Activated CD8-positive, alpha-beta T cell treated with anti-CD3 and anti-CD28 coated beads, Interleukin-2, amount 10 ng/mL, durations not matched to agents 7 days and 5 days (primary cell): ENCODE results near the gene GGA1. TPM values are rescaled to one million over a fixed set of nuclear protein-coding genes. Genes with fewer than 3 reads are reported as not detected.
"Not testable (repeated sequence)": the region's sequence is repeated elsewhere in the genome, so short reads cannot be mapped to it uniquely, and the experiment has no call there.

Source experiments
- ATAC-seq: fragments of 150-1000 bp; cut with Tn5 transposase; one replicate; pipeline ENCODE4 v1.10.0; 2021; ENCODE audit warnings: moderate library complexity
- CTCF ChIA-PET: fragments of 350-600 bp; sonication (Branson Sonifier 250); formaldehyde crosslinking; loops from one replicate; lab custom pipeline; 2021; ENCODE audit warnings: antibody characterized with exemption; lab: Charles Lee
- POLR2A ChIA-PET: fragments of 350-600 bp; sonication (Branson Sonifier 250); formaldehyde crosslinking; loops from one replicate; lab custom pipeline; 2021; ENCODE audit warnings: antibody characterized with exemption; lab: Charles Lee
- DNase-seq: peaks from one replicate; pipeline ENCODE4 v3.0.0-alpha.2; 2020
- H3K27ac Mint-ChIP-seq: one replicate; pipeline ENCODE4 v1.8.0; 2021; ENCODE audit warnings: mild to moderate bottlenecking, mixed read lengths
- H3K27me3 Mint-ChIP-seq: one replicate; pipeline ENCODE4 v1.8.0; 2021; ENCODE audit warnings: low read depth, mixed read lengths
- H3K36me3 Mint-ChIP-seq: one replicate; pipeline ENCODE4 v1.8.0; 2021; ENCODE audit warnings: low read depth, mixed read lengths
- H3K4me1 Mint-ChIP-seq: one replicate; pipeline ENCODE4 v1.8.0; 2021; ENCODE audit warnings: low read depth, mixed read lengths
- H3K4me3 Mint-ChIP-seq: one replicate; pipeline ENCODE4 v1.8.0; 2021; ENCODE audit warnings: mild to moderate bottlenecking, mixed read lengths
- H3K9me3 Mint-ChIP-seq: one replicate; pipeline ENCODE4 v1.8.0; 2022; ENCODE audit warnings: mixed read lengths; ENCODE audit not compliant: insufficient read depth
- total RNA-seq, 2 experiments: library from RNA; stranded (reverse); gene quantifications; one replicate each; pipeline ENCODE4 v1.2.3, GENCODE V29; 2021

The GGA1 gene
- total RNA-seq, 2 experiments from 2014 or later: 66.3 to 69.5 TPM

- Mint-ChIP-seq H3K27ac (no peak overlapping the region), H3K4me3 (no peak overlapping the region), H3K4me1 (peaks cover 8% of the 10 kb centered on the region), H3K9me3 (no peaks in the 10 kb centered on the region), H3K36me3 (no peaks in the 10 kb centered on the region), H3K27me3 (peaks cover 15% of the 10 kb centered on the region)
- no peak for DNase-seq
- CTCF ChIA-PET: no interaction called here
- no peak for ATAC-seq
- POLR2A ChIA-PET: no interaction called here
These were observed 36.7 kb upstream of the GGA1 start for GRCh38 chr22:37571992-37572373.

GRCh38 chr22:37575490-37576003 is 33.1 kb upstream of the GGA1 start:
- H3K36me3 Mint-ChIP-seq: no peaks in the 10 kb centered on the region
- H3K27me3 Mint-ChIP-seq: peaks cover 12% of the 10 kb centered on the region
- DNase-seq (no peak), ATAC-seq (no peak)
- H3K4me3 Mint-ChIP-seq: no peak overlapping the region
- no peak overlapping the region for H3K27ac Mint-ChIP-seq
- POLR2A ChIA-PET: no interaction called here
- no peaks in the 10 kb centered on the region for H3K9me3 Mint-ChIP-seq
- H3K4me1 Mint-ChIP-seq: peaks cover 9% of the 10 kb centered on the region
- CTCF ChIA-PET: interaction anchor here (0.7 to 2.7 kb wide), 4 partner anchors 9 to 243 kb away, joined by 3 to 19 read pairs (median 5); no protein-coding TSS in a partner anchor

GRCh38 chr22:37578002-37578401 is 30.6 kb upstream of the GGA1 start:
- ATAC-seq: no peak

DNA sequence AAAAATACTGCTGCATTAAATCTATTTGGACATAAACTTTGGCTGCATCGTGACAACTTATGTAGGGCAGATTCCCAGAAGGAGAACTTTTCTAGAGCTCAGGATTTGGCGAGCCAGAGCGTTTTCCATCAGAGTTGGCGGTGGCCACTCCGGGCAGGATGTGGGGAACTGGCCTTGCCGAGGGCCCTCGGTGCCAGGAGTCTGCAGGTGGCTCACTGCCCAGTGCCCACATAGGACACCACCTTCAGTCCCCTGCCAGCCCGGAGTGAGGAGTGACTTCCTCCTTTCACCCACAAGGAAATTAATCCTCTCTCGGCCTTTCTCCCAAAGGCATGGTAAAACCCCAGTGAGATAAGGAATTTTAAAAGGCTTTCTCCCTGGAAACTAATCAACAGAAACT is 27.1 kb upstream of the GGA1 start:
- ChIA-PET CTCF (interaction anchor here (2.6 to 6.3 kb wide), 3 partner anchors 10 to 26 kb away, joined by 6 to 45 read pairs (median 29); no protein-coding TSS in a partner anchor), POLR2A (interaction anchor here (0.6 kb wide), 1 partner anchor 33 kb away, joined by 3 read pairs; no protein-coding TSS in a partner anchor)
- Mint-ChIP-seq H3K27ac (no peak overlapping the region), H3K4me3 (no peak overlapping the region), H3K27me3 (peaks cover 11% of the 10 kb centered on the region), H3K4me1 (peaks cover 13% of the 10 kb centered on the region), H3K9me3 (no peaks in the 10 kb centered on the region), H3K36me3 (no peaks in the 10 kb centered on the region)
- ATAC-seq (no peak), DNase-seq (no peak)

More at GRCh38 chr22:37578002-37578401, 30.6 kb upstream of the GGA1 start:
- no peak for DNase-seq
- Mint-ChIP-seq H3K36me3 (no peaks in the 10 kb centered on the region), H3K4me3 (no peak overlapping the region), H3K9me3 (no peaks in the 10 kb centered on the region), H3K27me3 (peaks cover 10% of the 10 kb centered on the region), H3K27ac (no peak overlapping the region), H3K4me1 (peaks cover 13% of the 10 kb centered on the region)
- POLR2A ChIA-PET: no interaction called here
- CTCF ChIA-PET: interaction anchor here (5.0 kb wide), 1 partner anchor 12 kb away, joined by 29 read pairs; no protein-coding TSS in a partner anchor

GRCh38 chr22:37582526-37582925 is 26.1 kb upstream of the GGA1 start:
- DNase-seq: no peak
- H3K9me3 Mint-ChIP-seq: no peaks in the 10 kb centered on the region
- CTCF ChIA-PET: interaction anchor here (2.0 to 6.3 kb wide), 2 partner anchors 9 to 16 kb away, joined by 12 to 45 read pairs; no protein-coding TSS in a partner anchor
- H3K4me1 Mint-ChIP-seq: peaks cover 13% of the 10 kb centered on the region
- no peak overlapping the region for H3K27ac Mint-ChIP-seq
- peaks cover 15% of the 10 kb centered on the region for H3K27me3 Mint-ChIP-seq
- ATAC-seq: no peak
- no peak overlapping the region for H3K4me3 Mint-ChIP-seq
- POLR2A ChIA-PET: no interaction called here
- no peaks in the 10 kb centered on the region for H3K36me3 Mint-ChIP-seq

- DNase-seq: no peak
- Mint-ChIP-seq H3K27ac (no peak overlapping the region), H3K36me3 (no peaks in the 10 kb centered on the region), H3K27me3 (peaks cover 12% of the 10 kb centered on the region), H3K4me1 (peaks cover 11% of the 10 kb centered on the region), H3K4me3 (no peak overlapping the region), H3K9me3 (no peaks in the 10 kb centered on the region)
- ChIA-PET CTCF (interaction anchor here (2.2 to 4.9 kb wide), 4 partner anchors 7 to 48 kb away, joined by 13 to 126 read pairs (median 74); partner anchors contain the start of genes GGA1 and LGALS2), POLR2A (no interaction called here)
- ATAC-seq: no peak
These were observed 20.0 kb upstream of the GGA1 start for GRCh38 chr22:37588546-37589215.

DNA sequence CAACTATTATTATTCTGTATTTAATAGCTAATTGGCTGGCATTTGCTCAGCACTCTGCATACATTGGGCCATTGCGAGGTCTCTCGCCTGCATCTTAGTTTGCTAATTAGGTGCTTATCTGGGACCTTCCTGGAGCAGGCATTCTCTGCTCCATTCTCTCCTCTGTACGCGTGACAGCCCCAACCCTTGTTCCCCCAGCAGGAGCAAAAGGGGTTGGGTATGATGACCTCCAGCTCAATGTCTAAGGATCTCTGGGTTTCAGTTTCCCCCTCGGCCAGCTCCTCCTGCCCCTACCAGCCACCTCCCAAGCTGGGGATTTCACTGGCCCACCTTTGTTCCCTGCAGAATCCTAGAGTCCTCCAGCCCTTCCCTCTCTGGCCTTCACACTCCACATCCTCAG is 19.0 kb upstream of the GGA1 start:
- H3K36me3 Mint-ChIP-seq: no peaks in the 10 kb centered on the region
- H3K27me3 Mint-ChIP-seq: peaks cover 12% of the 10 kb centered on the region
- ATAC-seq (no peak), DNase-seq (no peak)
- ChIA-PET POLR2A (no interaction called here), CTCF (interaction anchor here (0.5 to 4.9 kb wide), 6 partner anchors 8 to 49 kb away, joined by 3 to 126 read pairs (median 29); partner anchors contain the start of genes GGA1 and LGALS2)
- H3K4me1 Mint-ChIP-seq: peaks cover 11% of the 10 kb centered on the region
- H3K4me3 Mint-ChIP-seq: no peak overlapping the region
- H3K27ac Mint-ChIP-seq: no peak overlapping the region
- no peaks in the 10 kb centered on the region for H3K9me3 Mint-ChIP-seq

- H3K9me3 Mint-ChIP-seq, ATAC-seq, POLR2A ChIA-PET: not testable (repeated sequence)
These were observed 17.6 kb upstream of the GGA1 start for GRCh38 chr22:37591081-37591480.

DNA sequence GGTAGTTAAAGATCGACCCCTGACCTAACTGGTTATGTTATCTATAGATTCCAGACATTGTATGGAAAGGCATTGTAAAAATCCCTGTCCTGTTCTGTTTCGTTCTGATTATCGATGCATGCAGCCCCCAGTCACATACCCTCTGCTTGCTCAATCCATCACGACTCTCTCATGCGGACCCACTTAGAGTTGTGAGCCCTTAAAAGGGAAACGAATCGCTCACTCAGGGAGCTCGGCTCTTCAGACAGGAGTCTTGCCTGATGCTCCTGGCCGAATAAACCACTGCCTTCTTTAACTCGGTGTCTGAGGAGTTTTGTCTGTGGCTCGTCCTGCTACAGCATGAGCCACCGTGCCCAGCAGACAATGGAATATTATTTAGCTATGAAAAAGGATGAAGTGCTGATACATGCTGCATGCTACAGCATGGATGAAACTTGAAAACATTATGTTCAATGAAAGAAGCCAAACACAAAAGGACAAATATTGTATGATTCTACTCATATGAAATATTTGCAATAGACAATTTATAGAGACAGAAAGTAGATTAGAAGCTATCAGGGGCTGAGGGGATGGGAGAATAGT is 16.7 kb upstream of the GGA1 start:
- DNase-seq: no peak
- POLR2A ChIA-PET: interaction anchor here (1.2 to 1.3 kb wide), 2 partner anchors 10 to 25 kb away, joined by 4 to 5 read pairs; no protein-coding TSS in a partner anchor
- H3K9me3 Mint-ChIP-seq: no peaks in the 10 kb centered on the region
- peak overlapping the region; percentile 70 for H3K27ac Mint-ChIP-seq
- CTCF ChIA-PET: interaction anchor here (0.7 to 4.9 kb wide), 42 partner anchors 10 to 350 kb away, joined by 3 to 126 read pairs (median 6); partner anchors contain the start of genes CARD10, GGA1, LGALS2 and MFNG
- peaks cover 11% of the 10 kb centered on the region for H3K4me1 Mint-ChIP-seq
- peak overlapping the region; percentile 67 for H3K4me3 Mint-ChIP-seq
- ATAC-seq: no peak
- H3K27me3 Mint-ChIP-seq: peaks cover 10% of the 10 kb centered on the region
- H3K36me3 Mint-ChIP-seq: no peaks in the 10 kb centered on the region

More at GRCh38 chr22:37591081-37591480, 17.6 kb upstream of the GGA1 start:
- not testable (repeated sequence) for H3K36me3 Mint-ChIP-seq, H3K27ac Mint-ChIP-seq, DNase-seq, H3K4me3 Mint-ChIP-seq
- H3K4me1 Mint-ChIP-seq: peaks cover 11% of the 10 kb centered on the region
- H3K27me3 Mint-ChIP-seq: peaks cover 12% of the 10 kb centered on the region
- CTCF ChIA-PET: interaction anchor here (2.2 to 4.9 kb wide), 5 partner anchors 9 to 51 kb away, joined by 13 to 126 read pairs (median 45); partner anchors contain the start of genes GGA1 and LGALS2

- CTCF ChIA-PET: interaction anchor here (1.0 to 1.6 kb wide), 2 partner anchors 10 to 27 kb away, joined by 3 to 7 read pairs; no protein-coding TSS in a partner anchor
- POLR2A ChIA-PET: no interaction called here
These were observed 14.4 kb upstream of the GGA1 start for GRCh38 chr22:37594237-37594636.

DNA sequence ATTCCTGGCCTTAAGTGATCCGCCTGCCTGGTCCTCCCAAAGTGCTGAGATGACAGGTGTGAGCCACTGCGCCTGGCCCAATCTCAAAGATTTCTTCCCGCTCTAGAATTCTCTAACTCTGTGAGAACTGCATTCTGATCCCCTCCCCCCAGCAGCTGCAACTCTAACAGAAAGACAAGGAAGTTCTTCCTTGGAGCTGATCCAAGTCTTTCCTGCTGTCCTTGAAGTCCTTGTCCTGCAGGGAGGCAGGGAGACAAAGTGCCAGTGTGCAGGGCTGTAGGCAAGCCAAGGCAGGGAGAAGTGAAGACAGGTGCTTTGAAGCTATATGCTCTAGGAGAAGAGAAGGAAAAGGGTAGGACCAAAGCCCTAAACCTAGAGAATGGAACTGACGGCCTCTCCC is 9.5 kb upstream of the GGA1 start:
- POLR2A ChIA-PET: no interaction called here
- H3K4me1 Mint-ChIP-seq: peaks cover 9% of the 10 kb centered on the region
- CTCF ChIA-PET: interaction anchor here (0.5 to 1.1 kb wide), 2 partner anchors 9 to 72 kb away, joined by 3 read pairs; partner anchors contain the start of gene GGA1

More at GRCh38 chr22:37594237-37594636, 14.4 kb upstream of the GGA1 start:
- ATAC-seq (no peak), DNase-seq (no peak)
- Mint-ChIP-seq H3K27ac (no peak overlapping the region), H3K4me3 (no peak overlapping the region), H3K4me1 (peaks cover 11% of the 10 kb centered on the region), H3K36me3 (no peaks in the 10 kb centered on the region), H3K9me3 (no peaks in the 10 kb centered on the region), H3K27me3 (peaks cover 4% of the 10 kb centered on the region)

More for the DNA sequence above, 9.5 kb upstream of the GGA1 start:
- no peak for DNase-seq
- no peak for ATAC-seq
- Mint-ChIP-seq H3K27ac (no peak overlapping the region), H3K4me3 (no peak overlapping the region), H3K9me3 (no peaks in the 10 kb centered on the region), H3K27me3 (peaks cover 22% of the 10 kb centered on the region), H3K36me3 (no peaks in the 10 kb centered on the region)
